Stimulated activated CD8-positive, alpha-beta memory T cell treated with anti-CD3 and anti-CD28 coated beads, Interleukin-4, amount 100 ng/mL, for 4 hours (primary cell): ENCODE results near the gene PDCL2.
"Not testable (repeated sequence)": the region's sequence is repeated elsewhere in the genome, so short reads cannot be mapped to it uniquely, and the experiment has no call there.

Source experiments
- DNase-seq, 2 donors: peaks; one replicate each; pipeline ENCODE4 v3.0.0-alpha.2; 2020; ENCODE audit warnings: low read depth in 2 of 2, low spot score in 1 of 2

Gene PDCL2

DNA sequence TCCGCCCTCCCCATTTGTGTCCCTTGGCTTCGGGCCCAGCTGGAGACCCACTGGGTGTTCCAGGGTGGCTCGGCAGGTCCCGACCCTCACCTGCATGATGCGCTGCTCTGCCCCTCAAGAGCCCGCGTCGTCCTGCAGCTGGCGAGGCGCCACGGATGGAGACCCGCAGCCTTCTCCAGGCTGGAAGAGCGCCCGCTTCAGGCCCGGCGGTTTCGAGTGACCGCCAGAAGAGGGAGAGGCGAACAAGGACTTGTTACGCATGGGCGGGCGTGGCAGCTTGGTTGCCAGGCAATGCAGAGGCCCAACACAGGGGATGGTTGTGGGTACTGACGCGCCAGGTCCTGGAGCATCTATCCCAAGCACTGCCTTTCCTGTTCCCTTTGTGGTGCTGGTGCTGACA lies at the start of gene PDCL2:
Gene PDCL2 (minus strand): TSS at position 232 of the 400 bp plus-strand sequence. CDS start 136 bp downstream, at position 96.
- no peak for DNase-seq

GRCh38 chr4:55637272-55637820 lies 45.3 kb upstream of the PDCL2 start:
- no peak for DNase-seq

- no peak for DNase-seq
These were observed 44.6 kb upstream of the PDCL2 start for GRCh38 chr4:55636656-55636999.

- no peak for DNase-seq
These were observed 44.0 kb upstream of the PDCL2 start, which contains the start of gene NMU for GRCh38 chr4:55635741-55636655. NMU (minus strand) TSS chr4:55636298; CDS start chr4:55636192, 106 bp downstream.

DNA sequence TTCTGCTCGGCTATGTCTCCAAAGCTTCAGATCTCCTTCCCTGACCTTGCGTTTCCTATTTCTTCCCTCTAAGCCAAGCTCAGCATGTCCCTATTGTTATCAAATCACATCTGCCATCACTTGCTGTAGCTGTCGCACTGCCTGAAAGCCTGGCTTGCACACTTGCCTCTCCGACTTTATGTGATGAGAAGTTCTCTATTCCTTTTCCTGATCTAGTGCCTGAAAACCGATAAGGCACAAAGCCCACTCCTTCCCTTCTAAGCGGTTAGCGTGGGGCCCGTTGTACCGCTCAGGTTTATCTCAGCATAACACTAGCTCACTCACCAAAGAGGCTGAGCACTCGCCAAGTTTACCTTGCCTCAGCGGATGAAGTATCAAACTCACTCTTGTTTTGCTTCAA lies 43.2 kb upstream of the PDCL2 start:
- no peak for DNase-seq

- no peak for DNase-seq
These were observed 42.5 kb upstream of the PDCL2 start for GRCh38 chr4:55634417-55635128.

DNA sequence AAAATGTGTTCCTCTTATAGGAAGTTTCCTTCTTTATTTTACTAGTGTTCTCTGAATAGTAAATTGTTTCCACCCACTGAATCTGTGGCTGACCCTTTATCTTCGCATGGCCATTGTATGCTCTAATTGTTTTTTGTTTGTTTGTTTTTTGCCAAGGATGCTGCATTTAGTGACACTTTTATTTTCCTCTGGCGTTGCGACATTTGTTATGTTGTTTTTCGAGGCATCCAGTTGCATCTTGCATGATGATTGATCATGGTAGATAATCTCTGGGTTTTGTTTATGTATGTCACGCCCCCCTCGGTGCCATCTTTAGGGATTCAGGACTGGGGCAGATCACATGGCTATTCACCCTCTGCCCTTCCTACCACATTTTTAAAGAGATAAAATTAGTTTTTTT lies 41.9 kb upstream of the PDCL2 start:
- DNase-seq: no peak

DNA sequence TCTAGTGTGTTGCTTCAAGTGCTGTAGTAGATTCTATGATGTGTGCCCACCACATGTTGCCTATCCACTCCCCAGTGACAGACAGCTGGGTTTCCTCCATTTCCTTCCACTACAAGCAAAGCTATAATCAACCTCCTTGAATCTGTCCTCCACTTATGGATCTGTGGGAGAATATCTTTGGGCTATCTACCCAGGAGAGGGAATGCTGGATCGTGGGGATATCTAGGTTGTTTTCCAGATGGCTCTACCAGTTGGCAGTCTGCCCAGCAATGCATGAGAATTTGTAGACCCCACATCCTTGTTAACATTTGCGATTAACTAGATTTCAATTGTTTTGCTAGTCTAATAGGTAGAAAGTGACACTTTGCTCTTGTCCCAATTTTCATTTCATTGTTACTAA lies 33.8 kb upstream of the PDCL2 start:
- DNase-seq: no peak

- not testable (repeated sequence) for DNase-seq
These were observed 32.0 kb upstream of the PDCL2 start for GRCh38 chr4:55624063-55624462.

DNA sequence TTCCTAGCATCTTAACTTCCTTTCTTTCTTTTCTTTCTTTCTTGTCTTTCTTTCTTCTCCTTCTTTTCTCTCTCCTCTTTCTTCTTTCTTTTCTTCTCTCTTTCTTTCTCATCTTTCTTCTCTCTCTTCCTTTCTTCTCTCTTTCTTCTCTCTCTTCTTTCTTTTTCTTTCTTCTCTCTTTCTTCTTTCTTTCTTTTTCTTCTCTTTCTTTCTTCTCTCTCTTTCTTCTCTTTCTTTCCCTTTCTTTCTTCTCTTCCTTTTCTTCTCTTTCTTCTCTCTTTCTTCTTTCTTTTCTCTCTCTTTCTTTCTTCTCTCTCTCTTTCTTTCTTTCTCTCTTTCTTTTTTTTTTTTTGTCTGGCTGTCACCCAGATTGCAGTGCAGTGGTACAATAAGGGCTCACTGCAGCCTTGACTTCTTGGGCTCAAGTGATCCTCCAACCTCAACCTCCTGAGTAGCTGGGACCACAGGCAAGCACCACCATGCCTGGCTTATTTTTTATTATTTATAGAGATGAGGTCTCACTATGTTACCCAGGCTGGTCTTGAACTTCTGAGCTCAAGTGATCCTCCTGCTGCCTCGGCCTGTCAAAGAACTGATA lies 26.6 kb upstream of the PDCL2 start:
- no peak for DNase-seq

DNA sequence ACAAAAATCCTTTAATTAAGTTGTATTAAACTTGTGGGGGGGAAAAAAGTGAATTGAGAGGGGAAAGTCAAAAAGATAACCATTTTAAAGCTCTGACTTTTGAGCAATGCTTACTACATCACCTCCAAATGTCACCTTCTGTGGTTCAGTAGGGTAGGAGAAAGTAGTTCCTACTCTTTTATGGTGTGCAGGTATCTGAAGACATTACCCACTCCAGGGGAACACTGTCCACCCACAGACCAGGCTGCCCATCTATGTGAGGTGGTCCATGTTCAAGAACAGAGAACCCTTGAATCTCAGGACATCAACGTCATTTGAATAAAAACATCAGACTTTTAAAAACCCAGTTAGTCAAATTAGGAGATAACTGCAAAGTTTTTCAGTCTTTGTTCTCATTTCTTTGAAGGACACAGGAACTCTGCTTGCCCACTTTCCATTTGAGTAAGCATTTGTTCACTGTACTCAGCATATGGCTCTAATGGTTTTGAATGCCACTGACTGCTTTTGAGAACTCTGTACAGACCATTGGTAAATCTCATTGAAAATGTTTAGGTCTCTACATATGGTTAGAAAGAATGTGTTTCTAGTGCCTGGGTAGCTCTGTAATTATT lies 25.6 kb upstream of the PDCL2 start:
- DNase-seq: no peak

DNA sequence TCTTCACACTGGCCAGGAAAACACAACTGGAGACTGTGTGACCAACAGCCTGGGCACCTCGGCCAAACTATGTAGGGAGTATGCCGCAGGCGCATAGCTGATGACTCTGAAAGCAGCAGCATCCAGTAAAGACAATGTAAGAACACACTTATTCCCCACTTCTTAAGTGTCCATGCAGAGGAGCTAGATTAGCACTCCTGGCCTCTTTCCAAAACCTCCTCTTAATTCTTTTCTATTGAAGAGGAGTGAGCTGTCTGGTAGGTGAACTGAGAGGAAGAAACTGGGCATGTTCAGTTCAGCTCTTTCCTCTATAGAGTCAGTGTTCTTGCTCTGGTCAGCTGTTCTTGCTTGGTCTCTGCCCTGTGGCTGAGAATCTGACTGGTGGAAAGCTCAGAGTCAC lies 23.0 kb upstream of the PDCL2 start:
- DNase-seq: no peak

GRCh38 chr4:55613621-55614020 lies 21.6 kb upstream of the PDCL2 start:
- no peak for DNase-seq

DNA sequence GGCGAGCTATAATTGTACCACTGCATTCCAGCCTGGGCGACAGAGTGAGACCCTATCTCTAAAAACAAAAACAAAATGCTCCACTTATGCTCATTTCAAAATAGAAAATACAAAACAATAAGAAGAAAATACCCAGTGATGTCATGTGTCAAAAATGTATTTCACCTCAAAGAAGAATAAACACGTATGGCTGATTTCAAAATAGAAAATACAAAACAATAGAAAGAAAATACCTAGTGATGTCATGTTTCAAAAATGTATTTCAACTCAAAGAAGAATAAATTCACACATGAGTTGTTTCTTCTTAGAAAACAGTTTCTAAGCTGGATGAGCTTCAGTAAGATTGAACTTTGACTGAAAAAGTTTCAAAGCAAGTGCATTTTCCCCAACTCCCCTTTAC lies 20.3 kb upstream of the PDCL2 start:
- DNase-seq: no peak

DNA sequence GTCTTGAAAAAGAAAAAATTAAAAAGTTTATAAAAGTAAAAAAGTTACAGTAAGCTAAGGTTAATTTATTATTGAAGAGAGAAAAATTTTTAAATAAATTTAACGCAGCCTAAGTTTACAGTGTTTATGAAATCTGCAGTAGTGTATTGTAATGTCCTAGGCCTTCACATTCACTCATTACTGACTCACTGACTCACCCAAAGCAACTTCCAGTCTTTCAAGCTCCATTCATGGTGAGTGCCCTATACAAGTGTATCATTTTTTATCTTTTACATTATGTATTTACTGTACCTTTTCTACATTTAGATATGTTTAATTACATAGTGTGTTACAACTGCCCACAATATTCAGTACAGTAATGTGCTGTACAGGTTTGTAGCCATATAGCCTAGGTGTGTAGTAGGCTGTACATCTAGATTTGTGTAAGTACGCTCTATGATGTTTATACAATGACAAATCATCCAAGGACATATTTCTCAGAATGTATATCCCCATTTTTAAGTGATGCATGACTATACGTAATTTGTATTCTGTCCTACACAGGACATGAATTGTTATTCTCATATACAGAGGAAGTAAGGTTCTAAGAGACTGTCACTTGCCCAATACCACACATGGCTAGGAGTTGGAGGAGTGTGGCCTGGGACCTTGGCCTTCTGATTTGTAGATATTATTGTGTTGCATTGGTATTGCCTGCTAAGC lies 19.5 kb upstream of the PDCL2 start:
- DNase-seq: no peak

GRCh38 chr4:55610381-55610780 lies 18.3 kb upstream of the PDCL2 start:
- DNase-seq: no peak

DNA sequence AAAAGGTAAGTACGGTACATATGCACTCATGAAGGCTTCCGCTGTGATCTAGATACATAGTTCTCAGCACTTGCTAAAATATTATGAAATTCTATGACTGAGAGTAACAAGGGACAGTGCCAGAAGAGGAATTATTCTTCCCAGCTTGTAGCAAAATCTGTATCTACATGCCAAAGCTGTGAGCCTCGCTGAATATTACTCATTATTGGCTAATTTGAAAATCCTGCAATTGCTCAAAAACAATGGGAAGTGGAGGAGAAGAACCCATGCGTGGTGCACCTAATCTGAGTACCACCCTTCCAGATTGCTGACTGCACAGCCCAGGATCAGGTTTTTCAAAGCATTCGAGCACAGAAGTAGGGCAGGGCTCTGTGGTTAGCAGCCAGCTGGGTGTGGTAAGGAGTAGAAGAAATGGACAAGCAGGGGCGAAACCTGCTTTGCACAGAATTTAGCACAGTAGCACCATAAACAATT lies 17.4 kb upstream of the PDCL2 start:
- DNase-seq: no peak

- no peak for DNase-seq
These were observed 16.5 kb upstream of the PDCL2 start for GRCh38 chr4:55608591-55608990.

DNA sequence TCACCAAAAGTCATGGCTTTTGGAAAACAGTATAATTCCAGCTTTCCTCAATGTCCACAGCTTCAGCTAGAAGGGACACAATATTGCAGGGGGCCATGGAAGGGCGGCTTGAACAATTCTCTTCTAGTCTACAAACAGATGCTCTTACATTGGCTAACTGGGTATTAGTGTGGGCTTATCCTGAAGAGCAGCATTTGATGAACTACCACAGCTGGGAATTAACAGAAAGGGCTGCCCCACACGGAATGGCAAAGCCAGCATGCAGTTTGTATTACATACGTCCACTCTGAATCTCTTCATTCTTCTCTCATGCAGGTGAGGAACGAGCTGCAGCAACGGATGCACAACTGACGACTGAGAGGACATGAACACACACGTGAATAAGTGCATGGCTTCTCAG lies 13.0 kb upstream of the PDCL2 start:
- no peak for DNase-seq

DNA sequence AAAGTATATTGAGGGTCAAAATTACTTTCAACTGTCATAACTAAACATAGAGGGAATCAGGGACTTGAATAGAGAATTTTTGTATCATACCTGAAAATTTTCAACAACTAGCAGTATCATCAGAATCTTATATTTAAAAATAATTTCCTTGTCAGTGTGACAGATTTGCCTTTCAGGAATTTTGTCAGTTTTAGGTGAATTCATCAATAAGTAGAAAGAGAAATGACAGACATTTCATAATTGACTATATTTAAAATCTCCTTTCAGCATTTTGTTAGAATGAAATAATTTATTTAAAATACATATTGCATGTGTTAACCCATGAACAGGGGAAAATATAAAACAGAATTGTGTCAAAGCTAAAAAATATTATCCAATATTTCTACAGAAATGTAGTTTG lies 8.6 kb upstream of the PDCL2 start:
- no peak for DNase-seq

DNA sequence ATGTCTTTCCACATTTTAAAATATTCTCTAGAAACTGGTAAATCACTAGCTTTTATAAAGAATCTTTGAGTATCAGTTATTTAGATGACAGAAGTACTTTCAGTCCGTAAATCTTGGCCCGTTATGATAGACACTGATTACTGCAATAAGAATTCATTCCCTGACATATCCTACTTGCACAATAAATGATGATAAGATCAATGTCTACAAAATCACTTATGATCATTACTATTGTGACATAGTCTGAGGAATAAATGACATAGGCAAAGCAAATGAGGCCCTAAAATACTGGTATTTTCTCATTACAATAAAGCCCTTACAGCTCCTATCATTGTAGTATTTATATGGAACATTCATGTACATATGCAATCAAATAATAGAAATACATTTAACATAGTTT lies 6.6 kb upstream of the PDCL2 start:
- no peak for DNase-seq
